ENCODE results near the gene BTRC.

GRCh38 chr10:101563007-101563406 lies 209.0 kb downstream of the BTRC start:
- TF ChIP-seq POLR2A (IDR thresholded peaks at IDR 0.05) (no peak), CTCF (IDR thresholded peaks at IDR 0.05) (no peak)

All from lower leg skin (tissue), 3 donors.